HepG2 (cell line): ENCODE data around the gene SMG7. TPM values are rescaled to one million over a fixed set of nuclear protein-coding genes. Genes with fewer than 3 reads are reported as not detected.

Source experiments
- DNMT1 ChIP-seq: sonication (generic); formaldehyde crosslinking; IDR thresholded peaks from 2 replicates; pipeline ENCODE4 v1.5.1; 2020; ENCODE audit warnings: mild to moderate bottlenecking, missing genetic modification reagents
- FOXO1 ChIP-seq: sonication (generic); formaldehyde crosslinking; IDR thresholded peaks from 2 replicates; pipeline ENCODE4 v1.4.0; 2020; ENCODE audit warnings: missing genetic modification reagents
- HES4 ChIP-seq: sonication (generic); formaldehyde crosslinking; IDR thresholded peaks from 2 replicates; pipeline ENCODE4 v1.9.0; 2021; ENCODE audit warnings: mild to moderate bottlenecking, missing genetic modification reagents, borderline replicate concordance
- HNRNPUL1 ChIP-seq: fragments of 200-400 bp; formaldehyde crosslinking; IDR thresholded peaks from 2 replicates; pipeline ENCODE4 v1.6.1; 2017; ENCODE audit warnings: low read depth, mild to moderate bottlenecking, low read length, moderate library complexity
- JUN ChIP-seq: sonication (generic); formaldehyde crosslinking; IDR thresholded peaks from 2 replicates; pipeline ENCODE4 v1.4.0; 2020; ENCODE audit warnings: mild to moderate bottlenecking, missing genetic modification reagents
- KDM1A ChIP-seq: IDR thresholded peaks from 2 replicates; pipeline ENCODE4 v1.6.1; 2016; ENCODE audit warnings: missing compliant biosample characterization
- KLF13 ChIP-seq: sonication (generic); formaldehyde crosslinking; IDR thresholded peaks from 2 replicates; pipeline ENCODE4 v1.4.0; 2020; ENCODE audit warnings: mild to moderate bottlenecking, missing genetic modification reagents
- KMT2A ChIP-seq: sonication (generic); formaldehyde crosslinking; IDR thresholded peaks from 2 replicates; pipeline ENCODE4 v1.4.0; 2020; ENCODE audit warnings: missing genetic modification reagents
- NR1H2 ChIP-seq: sonication (generic); formaldehyde crosslinking; IDR thresholded peaks from 2 replicates; pipeline ENCODE4 v1.8.1; 2022; ENCODE audit warnings: low read depth, missing genetic modification reagents, borderline replicate concordance
- POLR2A ChIP-seq, 2 experiments: IDR thresholded peaks; 2 replicates each; pipeline ENCODE4 v1.6.1; 2011; ENCODE audit warnings: low read depth in 2 of 2, low read length in 2 of 2, mild to moderate bottlenecking in 1 of 2, moderate library complexity in 1 of 2; ENCODE audit not compliant: insufficient read depth in 1 of 2
- RFX3 ChIP-seq: IDR thresholded peaks from 2 replicates; pipeline ENCODE4 v1.6.1; 2016; ENCODE audit warnings: missing biosample characterization, missing genetic modification reagents
- SOX6 ChIP-seq, 2 experiments: fragments of 450-650 bp in 1 of 2; sonication (generic) in 1 of 2; formaldehyde crosslinking in 1 of 2; IDR thresholded peaks; 2 replicates each; pipeline versions ENCODE4 v1.4.0 to v1.6.1; 2017 to 2020; ENCODE audit warnings: antibody characterized with exemption in 1 of 2, mild to moderate bottlenecking in 1 of 2, missing genetic modification reagents in 1 of 2
- SP2 ChIP-seq: sonication (generic); formaldehyde crosslinking; IDR thresholded peaks from 2 replicates; pipeline ENCODE4 v1.5.1; 2020; ENCODE audit warnings: mild to moderate bottlenecking, missing genetic modification reagents
- TAF15 ChIP-seq: fragments of 200-400 bp; formaldehyde crosslinking; IDR thresholded peaks from one replicate; pipeline ENCODE4 v1.6.1; 2018; ENCODE audit warnings: mild to moderate bottlenecking, low read depth, low read length; ENCODE audit not compliant: poor library complexity, severe bottlenecking
- U2AF1 ChIP-seq: fragments of 200-400 bp; formaldehyde crosslinking; optimal IDR thresholded peaks from 2 replicates; pipeline ENCODE3; 2017; ENCODE audit warnings: mild to moderate bottlenecking, low read depth, low read length
- ZBTB14 ChIP-seq: sonication (generic); formaldehyde crosslinking; IDR thresholded peaks from 2 replicates; pipeline ENCODE4 v1.4.0; 2020; ENCODE audit warnings: missing genetic modification reagents
- ZNF24 ChIP-seq: fragments of 450-650 bp; IDR thresholded peaks from 2 replicates; pipeline ENCODE4 v1.6.1; 2017; ENCODE audit warnings: antibody characterized with exemption, mild to moderate bottlenecking
- ZNF256 ChIP-seq: sonication (generic); formaldehyde crosslinking; conservative IDR thresholded peaks from 2 replicates; pipeline ENCODE4 v1.4.0; 2020; ENCODE audit warnings: missing genetic modification reagents
- ZNF274 ChIP-seq: sonication (generic); formaldehyde crosslinking; IDR thresholded peaks from 2 replicates; pipeline ENCODE4 v1.5.1; 2020; ENCODE audit warnings: mild to moderate bottlenecking, missing genetic modification reagents
- ZNF441 ChIP-seq: sonication (generic); formaldehyde crosslinking; IDR thresholded peaks from 2 replicates; pipeline ENCODE4 v1.7.0; 2021; ENCODE audit warnings: missing genetic modification reagents, borderline replicate concordance
- ZNF496 ChIP-seq: sonication (generic); formaldehyde crosslinking; IDR thresholded peaks from 2 replicates; pipeline ENCODE4 v1.8.1; 2023; ENCODE audit warnings: mild to moderate bottlenecking, moderate library complexity, missing genetic modification reagents; ENCODE audit not compliant: insufficient replicate concordance
- ZNF788 ChIP-seq: sonication (generic); formaldehyde crosslinking; IDR thresholded peaks from 2 replicates; pipeline ENCODE4 v1.5.0; 2020; ENCODE audit warnings: mild to moderate bottlenecking, missing genetic modification reagents, borderline replicate concordance
- ZNF883 ChIP-seq: sonication (generic); formaldehyde crosslinking; IDR thresholded peaks from 2 replicates; pipeline ENCODE4 v1.5.1; 2020; ENCODE audit warnings: mild to moderate bottlenecking, missing genetic modification reagents; ENCODE audit errors: not compliant biosample characterization
- ZSCAN25 ChIP-seq: sonication (generic); formaldehyde crosslinking; IDR thresholded peaks from 2 replicates; pipeline ENCODE4 v1.8.0; 2022; ENCODE audit warnings: mild to moderate bottlenecking, missing genetic modification reagents
- polyA plus RNA-seq, 8 experiments: library from polyadenylated mRNA; depleted of rRNA in 3 of 8; stranded (reverse) in 7 of 8; unstranded in 1 of 8; fragments of >200 nt; fragmentation: Illumina TruSeq in 4 of 8; extraction: Trizol in 4 of 8; gene quantifications; 2 replicates each; pipeline versions ENCODE4 v1.2.1 to v1.2.3, GENCODE V29; 2011 to 2016; ENCODE audit warnings: low read depth in 4 of 8, missing spikeins in 1 of 8, mixed read lengths in 1 of 8; ENCODE audit not compliant: insufficient read depth in 1 of 8
- total RNA-seq, 5 experiments: library from RNA; depleted of rRNA; stranded (reverse); fragments of >200 nt; fragmentation: Illumina TruSeq; extraction: Trizol; gene quantifications; 2 replicates each; pipeline ENCODE4 v1.2.3, GENCODE V29; 2016; ENCODE audit warnings: low read depth in 1 of 5
- TF ChIP-seq, protein P1 (sequence below): IDR thresholded peaks from 2 replicates; pipeline ENCODE4 v1.6.1; 2016; ENCODE audit warnings: missing compliant biosample characterization, missing genetic modification reagents, borderline replicate concordance
- TF ChIP-seq, protein P2 (sequence below): sonication (generic); formaldehyde crosslinking; IDR thresholded peaks from 2 replicates; pipeline ENCODE4 v1.5.0; 2020; ENCODE audit warnings: missing genetic modification reagents, mild to moderate bottlenecking, borderline replicate concordance
- TF ChIP-seq, protein P3 (sequence below): sonication (generic); formaldehyde crosslinking; IDR thresholded peaks from 2 replicates; pipeline ENCODE4 v1.8.0; 2022; ENCODE audit warnings: mild to moderate bottlenecking, missing genetic modification reagents, moderate library complexity

Gene SMG7
- total and polyA plus RNA-seq, 2 of the 13 experiments (the other 11 are each of a cell fraction or from before 2014, with no cell fraction given), result 14.9 to 27.9 TPM

- TF ChIP-seq POLR2A (IDR thresholded peaks at IDR 0.05; ENCODE audit: insufficient read depth in 1 of 2, low read depth in 2 of 2, low read length in 2 of 2) (peak; percentile 51 to 59; a peak in 2 of 4 replicates), ZNF496 (CRISPR knock-in tag) (no peak), NR1H2 (CRISPR knock-in tag) (no peak), ZNF441 (CRISPR knock-in tag) (no peak), ZNF256 (no peak), ZNF24 (no peak), ZNF788 (CRISPR knock-in tag) (peak; percentile 22; the same call in 1 of the 2 replicates), ZNF883 (CRISPR knock-in tag) (no peak), KDM1A (CRISPR knock-in tag) (no peak), JUN (CRISPR knock-in tag) (no peak), RFX3 (CRISPR knock-in tag) (no peak), U2AF1 (no peak), HES4 (CRISPR knock-in tag) (peak; percentile 16; the same call in 1 of the 2 replicates), ZBTB14 (CRISPR knock-in tag) (no peak), KLF13 (CRISPR knock-in tag) (no peak), TAF15 (no peak), KMT2A (CRISPR knock-in tag) (0 out of 2 replicates have a peak, but pooled peaks have one; percentile 6), SP2 (CRISPR knock-in tag) (no peak; the same call in 1 of the 2 replicates), DNMT1 (CRISPR knock-in tag) (no peak), FOXO1 (no peak), HNRNPUL1 (no peak), ZNF274 (peak; percentile 41; the same call in 1 of the 2 replicates), ZSCAN25 (no peak), SOX6 (IDR thresholded peaks at IDR 0.05) (no peak), SOX6 (CRISPR knock-in tag; IDR thresholded peaks at IDR 0.05) (no peak; the same call in 1 of the 2 replicates)
- TF ChIP-seq, protein P1, sequence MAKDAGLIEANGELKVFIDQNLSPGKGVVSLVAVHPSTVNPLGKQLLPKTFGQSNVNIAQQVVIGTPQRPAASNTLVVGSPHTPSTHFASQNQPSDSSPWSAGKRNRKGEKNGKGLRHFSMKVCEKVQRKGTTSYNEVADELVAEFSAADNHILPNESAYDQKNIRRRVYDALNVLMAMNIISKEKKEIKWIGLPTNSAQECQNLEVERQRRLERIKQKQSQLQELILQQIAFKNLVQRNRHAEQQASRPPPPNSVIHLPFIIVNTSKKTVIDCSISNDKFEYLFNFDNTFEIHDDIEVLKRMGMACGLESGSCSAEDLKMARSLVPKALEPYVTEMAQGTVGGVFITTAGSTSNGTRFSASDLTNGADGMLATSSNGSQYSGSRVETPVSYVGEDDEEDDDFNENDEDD (CRISPR knock-in tag), result no peak
- TF ChIP-seq, protein P2, sequence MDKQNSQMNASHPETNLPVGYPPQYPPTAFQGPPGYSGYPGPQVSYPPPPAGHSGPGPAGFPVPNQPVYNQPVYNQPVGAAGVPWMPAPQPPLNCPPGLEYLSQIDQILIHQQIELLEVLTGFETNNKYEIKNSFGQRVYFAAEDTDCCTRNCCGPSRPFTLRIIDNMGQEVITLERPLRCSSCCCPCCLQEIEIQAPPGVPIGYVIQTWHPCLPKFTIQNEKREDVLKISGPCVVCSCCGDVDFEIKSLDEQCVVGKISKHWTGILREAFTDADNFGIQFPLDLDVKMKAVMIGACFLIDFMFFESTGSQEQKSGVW (CRISPR knock-in tag), result no peak
- TF ChIP-seq, protein P3, sequence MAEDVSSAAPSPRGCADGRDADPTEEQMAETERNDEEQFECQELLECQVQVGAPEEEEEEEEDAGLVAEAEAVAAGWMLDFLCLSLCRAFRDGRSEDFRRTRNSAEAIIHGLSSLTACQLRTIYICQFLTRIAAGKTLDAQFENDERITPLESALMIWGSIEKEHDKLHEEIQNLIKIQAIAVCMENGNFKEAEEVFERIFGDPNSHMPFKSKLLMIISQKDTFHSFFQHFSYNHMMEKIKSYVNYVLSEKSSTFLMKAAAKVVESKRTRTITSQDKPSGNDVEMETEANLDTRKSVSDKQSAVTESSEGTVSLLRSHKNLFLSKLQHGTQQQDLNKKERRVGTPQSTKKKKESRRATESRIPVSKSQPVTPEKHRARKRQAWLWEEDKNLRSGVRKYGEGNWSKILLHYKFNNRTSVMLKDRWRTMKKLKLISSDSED (CRISPR knock-in tag), result no peak
Observed at GRCh38 chr1:183472488-183473216, at the start of gene SMG7 (continued).
